Inflammatory macrophage (primary cell): ENCODE data around the gene ACSF3.

ENCODE experiments used
- DNase-seq, 2 donors: peaks; one replicate each; pipeline ENCODE4 v3.0.0-alpha.2; 2020 to 2022

ACSF3 gene

DNA sequence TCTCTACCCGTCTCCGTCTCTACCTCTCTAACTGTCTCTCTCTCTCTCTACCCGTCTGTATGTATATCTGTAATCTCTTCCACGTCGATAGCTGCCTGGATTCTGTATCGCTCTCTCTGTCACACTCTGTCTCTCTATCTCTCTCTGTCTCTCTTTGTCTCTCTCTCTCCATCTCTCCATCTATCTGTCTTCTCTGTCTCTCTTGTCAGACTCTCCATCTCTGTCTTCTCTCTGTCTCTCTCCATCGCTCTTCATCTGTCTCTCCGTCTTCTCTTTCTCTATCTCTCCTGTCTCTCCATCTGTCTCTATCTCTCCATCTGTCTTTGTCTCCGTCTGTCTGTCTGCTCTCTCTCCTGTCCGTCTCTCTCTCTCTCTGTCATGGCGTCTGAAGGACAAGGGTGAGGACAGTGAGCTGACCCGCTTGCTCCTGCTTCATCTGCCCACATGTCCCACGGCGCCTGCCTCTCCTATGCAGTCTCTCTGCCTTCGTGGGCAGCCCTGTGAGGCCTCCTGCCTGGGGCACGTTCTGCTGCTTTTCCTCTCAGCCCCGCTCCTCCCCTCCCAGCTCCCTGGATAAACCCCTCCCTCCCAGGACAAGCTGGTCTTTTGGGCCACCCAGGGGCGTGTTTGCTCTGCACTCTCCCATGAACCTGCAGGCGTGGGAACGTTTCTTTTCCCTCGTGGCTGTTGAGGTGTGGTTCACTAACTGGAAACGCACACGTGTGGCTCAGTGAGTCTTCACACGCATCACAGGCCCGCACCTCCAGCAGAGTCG lies 18.9 kb downstream of the ACSF3 start:
- DNase-seq: no peak

DNA sequence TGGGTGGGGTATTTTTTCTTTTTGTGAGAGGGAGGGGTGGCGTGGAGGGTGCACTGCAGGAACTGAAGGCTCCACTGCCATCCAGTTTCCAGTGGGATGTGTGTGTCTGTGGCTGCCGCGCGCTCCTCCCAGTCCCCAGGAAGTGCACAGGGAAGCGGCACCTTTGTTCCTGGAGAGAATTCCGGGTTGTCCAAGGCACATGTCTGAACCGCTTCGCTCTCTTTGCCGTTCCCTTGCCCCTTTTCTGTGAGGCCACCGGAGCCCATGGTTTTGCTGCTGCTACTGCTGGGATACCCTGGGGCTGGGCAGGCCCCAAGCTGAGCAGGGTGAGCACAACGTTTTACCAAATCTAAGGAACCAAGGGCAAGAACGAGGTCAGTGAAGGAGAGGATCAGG lies 19.5 kb downstream of the ACSF3 start:
- DNase-seq: no peak

DNA sequence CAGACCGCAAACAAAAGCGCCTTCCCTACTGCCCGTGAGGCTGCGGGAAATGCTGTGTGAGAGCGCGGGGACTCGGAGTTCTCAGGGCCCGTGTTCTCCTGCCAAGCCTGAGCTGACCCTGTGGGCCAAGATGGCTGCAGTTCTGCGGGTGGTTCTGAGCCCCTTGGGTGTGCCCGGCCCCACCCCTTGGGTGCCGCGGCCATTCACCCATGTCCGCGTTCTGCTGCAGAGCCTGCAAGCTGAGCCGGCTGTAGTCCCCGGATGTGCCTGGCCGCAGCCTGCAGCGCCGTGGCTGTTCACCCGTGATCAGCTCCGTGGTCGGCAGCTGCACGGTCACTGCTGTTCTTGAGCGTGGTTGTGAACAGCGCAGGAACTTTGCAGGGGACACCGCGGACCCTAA lies 20.0 kb downstream of the ACSF3 start:
- no peak for DNase-seq

DNA sequence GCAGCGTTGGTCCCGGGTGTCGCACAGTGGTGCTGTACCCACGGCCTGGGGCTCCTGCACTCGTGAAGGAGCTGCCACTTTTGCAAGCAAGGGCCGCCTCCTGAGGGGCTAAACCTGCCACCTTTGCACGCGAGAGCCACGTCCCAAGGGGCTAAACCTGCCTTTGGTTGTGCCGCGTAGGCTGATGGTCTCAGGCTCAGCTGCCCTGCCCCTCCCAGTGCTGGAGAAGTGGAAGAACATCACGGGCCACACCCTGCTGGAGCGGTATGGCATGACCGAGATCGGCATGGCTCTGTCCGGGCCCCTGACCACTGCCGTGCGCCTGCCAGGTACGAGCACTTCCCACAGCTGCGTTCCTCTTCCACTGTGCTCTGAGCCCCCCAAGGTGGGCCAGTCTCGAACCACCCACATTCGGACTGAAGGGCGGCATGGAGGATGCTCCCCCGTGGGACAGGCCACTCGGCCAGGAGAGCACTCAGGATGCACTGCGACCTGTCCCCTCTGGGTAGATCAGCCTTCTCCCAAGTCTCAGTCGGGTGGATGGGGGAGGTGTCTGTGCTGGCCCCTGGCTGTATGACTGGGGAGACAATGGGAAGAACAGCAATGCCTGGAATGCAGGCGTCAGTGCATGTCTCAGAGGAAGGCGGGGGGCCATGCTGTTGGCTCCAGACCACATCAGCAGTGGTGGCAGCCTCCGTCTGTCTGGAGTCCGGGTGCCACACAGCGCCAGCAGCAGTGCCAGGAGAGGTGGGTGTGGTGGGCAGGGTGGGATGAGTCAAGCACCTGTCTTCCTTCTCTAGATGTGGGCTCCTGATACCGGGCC lies 20.7 kb downstream of the ACSF3 start:
- DNase-seq: peak in 1 of 2 donors; percentile 14

DNA sequence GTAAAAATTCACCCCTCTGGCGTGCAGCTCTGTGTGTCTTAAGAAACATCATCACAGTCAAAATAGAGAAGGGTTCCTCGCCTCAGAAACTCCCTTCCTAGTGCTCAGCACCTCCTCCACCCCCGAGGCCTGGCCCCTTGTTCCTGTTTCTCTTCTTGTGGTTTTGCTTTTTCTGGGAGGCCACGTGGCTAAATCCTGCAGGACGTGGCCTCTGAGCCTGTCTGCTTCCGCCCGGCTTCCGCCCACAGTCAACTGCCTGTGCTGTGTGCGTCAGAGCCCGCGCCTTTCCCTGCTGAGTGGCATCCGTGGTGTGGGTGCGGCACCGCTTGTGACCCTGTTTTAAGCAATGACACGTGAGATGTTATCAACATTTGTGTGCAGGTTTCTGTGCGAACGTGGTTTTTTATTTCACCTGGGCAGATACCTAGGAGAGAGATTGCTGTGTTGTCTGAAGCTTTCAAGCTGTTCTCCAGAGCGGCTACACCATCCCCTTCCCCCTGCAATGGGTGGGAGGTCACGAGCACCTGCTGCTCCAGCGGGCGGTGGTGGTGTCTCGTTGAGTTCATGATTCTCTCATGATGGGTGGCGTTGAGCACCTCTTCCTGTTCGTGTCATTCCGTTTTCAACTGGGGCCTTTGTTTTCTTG lies 21.7 kb downstream of the ACSF3 start:
- DNase-seq: peak; percentile 98 to 99

DNA sequence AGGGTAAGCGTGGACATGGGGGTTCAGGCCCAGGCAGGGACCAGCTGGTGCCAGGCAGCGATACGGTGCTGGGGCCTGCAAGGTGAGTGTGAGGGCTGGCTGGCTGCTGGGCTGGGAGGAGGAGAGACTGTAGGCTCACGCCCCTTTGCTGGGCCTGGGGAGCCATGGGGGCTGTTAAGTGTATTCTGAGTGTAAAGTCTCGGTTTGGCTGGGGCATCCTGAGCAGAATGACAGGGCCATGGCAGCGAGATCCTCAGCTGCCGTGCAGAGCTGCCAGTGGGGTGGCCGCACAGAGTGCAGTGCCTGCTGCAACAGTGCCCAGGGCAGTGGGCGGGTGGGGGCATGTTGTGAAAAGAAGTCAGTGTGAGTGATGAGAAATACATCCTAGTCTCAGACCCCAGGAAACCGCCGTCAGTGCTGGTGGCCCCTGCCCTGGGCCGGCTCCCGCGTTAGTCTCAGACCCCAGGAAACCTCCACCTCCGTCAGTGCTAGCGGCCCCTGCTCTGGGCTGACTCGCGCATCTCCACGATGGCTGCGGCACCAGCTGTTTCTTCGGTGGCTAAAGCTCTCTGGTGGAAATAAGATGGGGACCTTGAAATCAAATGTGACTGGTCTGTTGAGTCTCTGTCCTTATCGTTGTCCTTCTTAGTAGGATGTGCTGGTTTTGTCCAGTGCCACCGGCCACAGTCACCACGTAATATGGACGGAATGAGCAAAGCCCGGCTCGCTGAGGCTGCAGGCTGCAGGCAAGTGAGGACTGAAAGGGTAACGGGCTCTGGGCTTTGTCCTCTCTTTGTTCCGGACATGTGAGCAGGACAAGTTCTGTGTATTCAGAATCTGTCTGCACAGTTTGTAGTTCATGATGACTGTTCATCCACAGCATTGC lies 22.9 kb downstream of the ACSF3 start:
- peak in 1 of 2 donors; percentile 16 for DNase-seq

DNA sequence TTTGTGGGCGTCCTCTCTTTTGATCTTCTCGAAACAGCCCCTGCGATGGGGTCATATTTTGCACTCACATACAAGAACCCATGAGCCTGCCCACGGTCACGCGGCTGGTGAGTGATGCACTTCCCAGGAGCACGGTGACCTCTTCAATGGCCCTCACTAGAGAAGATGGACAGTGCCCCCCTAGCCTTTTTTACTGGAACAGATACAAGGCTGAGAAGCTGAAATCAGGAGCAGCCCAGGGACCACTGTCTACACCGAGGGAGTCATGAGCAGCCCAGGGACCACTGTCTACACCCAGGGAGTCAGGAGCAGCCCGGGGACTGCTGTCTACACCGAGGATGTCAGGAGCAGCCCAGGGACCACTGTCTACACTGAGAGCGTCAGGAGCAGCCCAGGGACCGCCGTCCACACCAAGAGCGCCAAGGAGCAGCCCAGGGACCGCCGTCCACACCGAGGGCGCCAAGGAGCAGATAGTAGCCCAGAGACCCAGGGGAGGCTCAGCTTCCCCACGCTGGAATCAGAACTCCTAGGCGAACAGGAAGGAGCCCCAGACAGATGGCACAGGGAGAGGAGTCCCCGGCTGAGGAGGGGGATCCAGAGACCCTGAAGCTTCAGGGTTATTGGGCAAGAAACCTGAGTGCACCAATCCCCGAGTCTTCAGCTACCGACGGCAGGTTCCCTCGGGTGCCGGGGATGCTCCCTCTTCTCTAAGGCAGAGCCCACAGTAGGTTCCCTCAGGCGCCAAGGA lies 23.7 kb downstream of the ACSF3 start:
- DNase-seq: peak; percentile 64 to 83

DNA sequence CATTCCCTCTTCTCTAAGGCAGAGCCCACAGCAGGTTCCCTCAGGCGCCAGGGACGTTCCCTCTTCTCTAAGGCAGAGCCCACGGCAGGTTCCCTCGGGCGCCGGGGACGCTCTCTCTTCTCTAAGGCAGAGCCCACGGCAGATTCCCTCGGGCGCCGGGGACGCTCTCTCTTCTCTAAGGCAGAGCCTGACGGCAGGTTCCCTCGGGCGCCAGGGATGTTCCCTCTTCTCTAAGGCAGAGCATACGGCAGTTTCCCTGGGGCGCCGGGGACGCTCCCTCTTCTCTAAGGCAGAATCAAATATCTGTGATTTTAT lies 24.3 kb downstream of the ACSF3 start:
- peak in 1 of 2 donors; percentile 4 for DNase-seq

DNA sequence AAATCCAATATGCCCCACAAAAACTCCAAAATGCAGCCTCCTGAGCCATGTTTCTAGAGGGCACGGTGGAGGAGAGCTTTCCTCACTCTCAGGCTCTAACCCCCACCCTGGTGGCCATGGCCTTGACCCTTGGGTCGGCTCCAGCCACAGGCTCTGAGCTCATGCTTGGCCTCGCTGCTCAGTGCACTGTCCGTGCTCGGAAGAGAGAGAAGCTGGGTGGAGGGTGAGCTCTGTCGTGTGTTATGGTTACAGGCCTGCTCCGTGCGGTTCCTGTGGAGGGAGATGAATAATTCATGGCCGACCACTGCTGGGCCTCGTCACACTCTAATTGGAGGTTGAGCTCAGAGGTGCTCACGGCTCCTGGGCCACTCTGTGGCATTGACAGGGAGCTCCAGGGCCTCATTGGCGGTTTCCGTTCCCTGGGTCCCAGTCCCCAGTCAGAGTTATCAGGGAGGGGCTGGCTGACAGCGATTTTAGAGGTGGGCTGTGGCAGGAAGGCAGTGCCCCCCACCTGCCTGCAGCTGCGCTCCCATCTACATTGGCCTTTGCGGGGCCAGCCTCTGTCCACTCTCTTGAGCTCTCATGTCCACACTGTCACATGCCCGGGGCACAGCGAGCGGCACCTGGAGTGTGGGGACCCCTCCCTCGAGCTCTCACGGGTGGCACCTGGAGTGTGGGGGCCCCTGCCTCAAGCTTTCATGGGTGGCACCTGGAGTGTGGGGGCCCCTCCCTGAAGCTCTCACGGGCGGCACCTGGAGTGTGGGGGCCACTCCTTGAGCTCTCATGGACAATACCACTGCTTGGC lies 24.9 kb downstream of the ACSF3 start:
- DNase-seq: no peak

DNA sequence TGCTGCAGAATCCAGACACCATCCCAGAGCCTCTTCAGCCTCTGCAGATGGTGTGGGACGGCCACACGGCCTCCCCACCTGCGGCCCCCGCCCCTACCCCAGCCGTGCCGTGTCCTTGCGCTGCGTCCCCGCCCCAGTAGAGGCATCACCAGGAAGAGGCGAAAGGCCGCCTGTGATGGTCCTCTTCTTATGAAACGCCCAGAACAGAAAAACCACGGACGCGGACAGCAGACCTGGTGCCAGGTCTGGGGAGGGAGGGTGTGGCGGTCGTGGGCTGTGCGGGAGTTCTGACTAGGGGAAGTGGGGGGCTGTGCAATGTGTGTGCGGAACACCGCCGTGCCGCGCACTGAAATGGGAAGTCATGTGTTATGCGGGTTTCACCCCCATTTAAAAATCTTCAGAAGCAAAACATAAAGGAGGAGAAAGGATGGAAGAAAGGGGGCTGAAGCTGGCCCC lies 25.5 kb downstream of the ACSF3 start:
- DNase-seq: peak in 1 of 2 donors; percentile 54

DNA sequence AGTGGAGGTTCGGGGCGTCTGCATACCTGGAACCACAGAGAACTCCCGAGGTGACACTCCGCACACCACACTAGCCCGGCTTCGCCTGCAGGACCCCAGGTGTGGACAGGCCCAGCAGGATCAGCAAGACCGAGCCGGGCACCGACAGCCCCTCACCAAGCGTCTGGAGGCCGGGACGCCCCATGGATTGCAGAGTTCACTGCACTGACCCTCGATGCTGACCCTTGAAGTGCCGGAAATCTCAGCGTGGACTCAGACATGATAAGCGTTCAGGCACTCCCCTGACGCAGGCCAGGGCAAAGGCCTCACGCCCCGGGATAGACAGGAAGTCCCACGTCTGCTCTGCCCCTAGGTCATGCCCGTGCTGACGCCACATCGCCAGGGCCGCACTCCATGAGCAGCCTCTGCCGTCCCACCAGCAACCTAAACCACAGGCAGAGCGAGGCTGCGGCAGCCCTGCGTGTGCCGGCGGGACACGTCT lies 26.0 kb downstream of the ACSF3 start:
- no peak for DNase-seq

DNA sequence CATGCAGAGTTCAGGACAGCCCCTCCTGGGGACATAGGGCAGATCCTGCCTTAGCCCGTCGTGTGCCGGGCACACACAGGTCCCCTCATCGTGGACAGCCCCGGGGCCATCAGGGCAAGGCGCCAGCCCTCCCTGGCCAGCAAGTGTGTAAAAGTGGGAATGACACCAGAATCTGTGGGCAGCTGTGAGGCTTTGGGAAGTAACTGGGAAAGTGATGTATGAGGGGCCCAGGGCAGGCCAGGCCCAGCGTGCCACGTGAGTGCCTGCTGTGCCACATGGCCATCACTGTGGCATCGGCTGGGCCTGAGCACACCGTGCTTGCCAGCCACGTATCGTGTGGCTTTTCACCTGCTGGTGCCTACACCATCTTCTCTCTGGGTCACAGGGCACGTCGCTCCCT lies 26.6 kb downstream of the ACSF3 start:
- DNase-seq: no peak

DNA sequence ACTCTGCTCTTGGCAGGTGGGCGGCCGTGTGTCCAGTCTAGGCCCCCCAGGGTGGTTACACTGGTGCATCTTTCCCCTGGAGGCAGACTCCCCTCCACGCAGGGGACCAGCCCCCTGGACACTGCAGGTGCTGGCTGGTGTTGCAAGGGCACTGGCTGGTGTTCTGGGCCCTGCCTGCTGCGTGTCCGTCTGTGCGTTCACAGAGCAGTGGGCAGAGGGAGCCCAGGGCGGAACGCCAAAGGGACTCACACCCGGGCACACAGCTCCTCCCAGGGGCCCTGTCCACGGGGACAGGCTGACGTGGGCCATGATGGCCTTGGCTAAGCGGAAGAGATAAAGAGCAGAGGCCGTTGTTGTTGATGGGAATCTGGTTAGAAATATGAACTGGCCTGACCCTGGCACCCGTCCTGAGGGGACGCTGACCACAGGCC lies 27.3 kb downstream of the ACSF3 start:
- no peak for DNase-seq

DNA sequence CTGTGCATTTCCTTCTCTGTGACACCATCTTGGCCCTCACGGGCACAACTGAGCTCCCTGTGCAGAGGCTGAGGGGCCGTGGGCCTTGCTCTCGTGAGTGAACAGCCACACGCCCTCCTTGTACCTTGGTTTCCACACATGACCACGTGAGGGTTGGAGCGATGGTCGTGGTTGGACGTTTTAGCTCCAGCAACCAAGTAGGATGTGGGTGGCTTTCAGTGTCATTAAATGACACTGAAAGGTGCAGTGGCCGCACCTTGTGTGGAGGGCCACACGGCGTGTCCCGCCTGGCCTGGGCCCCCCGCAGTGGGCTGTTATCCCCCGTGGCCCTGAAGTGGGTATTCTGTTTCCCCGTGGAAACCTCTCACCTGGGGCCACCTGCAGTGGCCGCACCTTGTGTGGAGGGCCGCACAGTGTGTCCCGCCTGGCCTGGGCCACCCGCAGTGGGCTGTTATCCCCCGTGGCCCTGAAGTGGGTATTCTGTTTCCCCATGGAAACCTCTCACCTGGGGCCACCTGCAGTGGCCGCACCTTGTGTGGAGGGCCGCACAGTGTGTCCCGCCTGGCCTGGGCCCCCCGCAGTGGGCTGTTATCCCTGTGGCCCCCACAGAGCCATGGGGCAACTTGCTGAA lies 28.2 kb downstream of the ACSF3 start:
- DNase-seq: no peak

DNA sequence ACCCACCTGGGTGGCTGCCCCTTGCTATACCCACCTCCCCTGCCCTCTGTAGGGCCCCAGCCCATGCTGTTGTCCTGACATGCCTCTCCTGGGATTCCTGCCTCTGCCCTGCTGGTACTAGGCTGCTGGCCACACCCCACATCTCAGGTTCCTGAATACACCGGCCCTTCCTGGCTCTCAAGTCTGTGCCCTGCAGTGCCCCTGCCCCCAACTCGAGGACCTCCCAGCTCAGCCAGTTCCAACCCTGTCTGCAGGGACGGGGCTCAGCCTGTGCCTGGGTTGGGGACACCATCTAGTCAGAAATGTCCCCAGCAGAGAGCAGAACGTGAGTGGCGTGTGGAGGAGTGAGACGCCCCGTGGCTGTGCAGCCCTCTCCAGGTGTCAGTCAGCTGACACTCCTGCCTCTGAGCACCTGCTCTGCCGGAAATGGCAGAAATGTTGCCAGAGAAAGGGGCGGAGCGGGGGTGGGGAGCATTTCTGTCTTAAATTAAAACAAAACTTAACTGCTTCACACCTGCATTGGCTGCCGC lies 28.7 kb downstream of the ACSF3 start:
- no peak for DNase-seq

DNA sequence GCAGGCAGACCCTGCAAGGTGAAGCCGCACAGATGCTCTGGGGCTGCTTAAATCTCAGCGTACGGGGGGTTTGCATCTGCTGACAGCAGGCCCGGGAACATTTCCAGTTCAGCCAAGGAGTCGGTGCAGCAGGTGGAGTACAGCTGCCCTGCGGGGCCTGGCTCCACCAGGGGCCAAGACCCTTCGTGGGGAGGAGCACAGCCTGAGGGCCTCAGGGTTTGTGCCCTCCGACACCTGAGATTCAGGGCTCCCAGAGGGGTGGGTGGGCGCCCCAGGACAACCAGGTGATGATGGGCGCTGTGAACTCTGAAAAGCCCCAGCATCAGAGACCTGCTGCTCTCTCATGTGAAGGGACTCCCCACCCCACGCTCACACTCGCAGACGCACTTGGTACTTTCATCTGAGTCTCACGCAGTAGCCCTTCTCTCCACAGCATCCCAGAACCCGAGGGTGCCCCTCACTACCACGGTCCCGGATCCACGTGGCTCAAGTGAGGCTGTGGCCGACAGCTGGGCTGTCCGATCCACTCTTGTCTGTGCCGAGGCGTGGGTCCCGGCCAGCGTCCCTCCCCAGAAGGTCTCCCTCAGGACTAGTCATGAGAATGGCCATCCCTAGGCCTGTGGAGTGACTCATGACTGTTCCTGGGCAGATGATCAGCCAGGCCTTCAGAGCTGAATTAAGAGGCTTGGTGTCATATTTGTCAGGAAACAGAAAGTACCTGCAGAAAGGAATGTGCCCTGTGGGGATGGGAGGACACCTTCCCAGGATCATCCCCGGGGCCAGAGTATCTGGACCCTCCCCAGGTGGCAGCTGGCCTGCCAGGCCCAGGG lies 29.6 kb downstream of the ACSF3 start:
- DNase-seq: no peak

DNA sequence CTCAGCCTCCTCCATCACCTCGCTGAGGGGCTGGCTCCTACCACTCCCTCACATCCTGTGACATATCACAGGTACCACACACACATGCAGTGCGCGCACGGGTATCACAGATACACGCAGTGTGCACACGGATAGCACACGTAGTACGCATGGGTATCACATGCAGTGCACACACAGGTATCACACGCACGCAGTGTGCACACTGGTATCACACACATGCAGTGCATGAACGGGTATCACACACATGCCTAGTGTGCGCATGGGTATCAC lies 30.1 kb downstream of the ACSF3 start:
- DNase-seq: no peak

DNA sequence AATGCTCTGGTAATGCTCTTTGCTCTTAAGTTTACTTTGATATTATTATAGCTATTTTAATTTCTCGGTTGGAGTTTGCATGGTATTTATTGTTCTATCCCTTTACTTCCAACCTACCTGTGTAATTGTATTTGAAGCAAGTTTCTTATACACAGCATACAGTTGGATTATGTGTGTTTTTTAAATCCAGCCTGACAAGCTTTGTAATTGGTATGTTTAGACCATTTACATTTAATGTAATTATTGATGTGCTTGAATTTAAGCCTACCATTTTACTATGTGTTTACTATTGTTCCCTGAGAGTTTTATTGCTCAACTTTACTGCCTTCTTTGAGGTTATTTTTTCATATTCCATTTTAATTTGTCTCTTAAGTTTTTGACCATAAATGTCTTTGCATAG lies 35.7 kb downstream of the ACSF3 start:
- DNase-seq: no peak

DNA sequence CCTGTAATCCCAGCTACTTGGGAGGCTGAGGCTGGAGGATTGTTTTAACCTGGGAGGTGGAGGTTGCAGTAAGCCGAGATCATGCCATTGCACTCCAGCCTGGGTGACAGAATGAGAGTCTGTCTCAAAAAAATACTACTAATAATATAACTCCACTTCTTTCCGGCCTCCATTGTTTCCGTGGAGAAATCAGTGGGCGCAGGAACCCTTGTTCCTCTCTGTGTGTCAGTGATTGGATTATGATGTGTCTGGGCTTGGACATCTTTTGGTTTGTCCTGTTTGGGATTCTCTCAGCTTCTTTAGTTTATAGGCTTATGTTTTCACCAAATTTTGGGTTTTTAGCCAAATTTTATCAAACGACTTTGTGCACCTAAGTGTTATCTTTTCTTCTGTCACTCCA lies 36.8 kb downstream of the ACSF3 start:
- DNase-seq: no peak
